Mucosa of rectum (tissue), 2 donors: ENCODE data around the gene FUT7.

Experiments used
- H3K27ac ChIP-seq, 2 donors: one replicate each; pipeline ENCODE4 v1.7.0; 2013; ENCODE audit warnings: inconsistent platforms in 2 of 2, low read depth in 2 of 2, low read length in 2 of 2
- H3K27me3 ChIP-seq, 2 donors: one replicate each; pipeline ENCODE4 v1.7.0; 2013; ENCODE audit warnings: low read length in 2 of 2; ENCODE audit not compliant: control insufficient read depth in 2 of 2, insufficient read depth in 2 of 2
- H3K36me3 ChIP-seq, 2 donors: one replicate each; pipeline ENCODE4 v1.7.0; 2013; ENCODE audit warnings: low read length in 2 of 2; ENCODE audit not compliant: control insufficient read depth in 2 of 2, insufficient read depth in 2 of 2
- H3K4me1 ChIP-seq, 2 donors: one replicate each; pipeline ENCODE4 v1.7.0; 2013; ENCODE audit warnings: low read length in 2 of 2, mild to moderate bottlenecking in 1 of 2; ENCODE audit not compliant: control insufficient read depth in 2 of 2, insufficient read depth in 2 of 2
- H3K4me3 ChIP-seq, 2 donors: one replicate each; pipeline ENCODE4 v1.7.0; 2013; ENCODE audit warnings: low read length in 2 of 2
- H3K9ac ChIP-seq, 2 donors: one replicate each; pipeline ENCODE4 v1.7.0; 2013; ENCODE audit warnings: low read length in 2 of 2, low read depth in 1 of 2, mild to moderate bottlenecking in 1 of 2
- H3K9me3 ChIP-seq, 2 donors: one replicate each; pipeline ENCODE4 v1.7.0; 2013; ENCODE audit warnings: low read length in 2 of 2; ENCODE audit not compliant: control insufficient read depth in 2 of 2
- donor health status: healthy.
- donor health status: Normal muscosa, but diverticular disease.

Gene FUT7

GRCh38 chr9:137056739-137057415 lies 25.0 kb upstream of the FUT7 start:
- H3K36me3 ChIP-seq: no peaks in the 10 kb centered on the region
- peaks cover 0 to 11% of the 10 kb centered on the region in 2 donors for H3K27me3 ChIP-seq
- H3K27ac ChIP-seq: no peak overlapping the region
- no peaks in the 10 kb centered on the region for H3K9me3 ChIP-seq
- peaks cover 42 to 43% of the 10 kb centered on the region in 2 donors for H3K4me1 ChIP-seq
- H3K9ac ChIP-seq: no peak overlapping the region
- peak overlapping the region in 1 of 2 donors; percentile 7 for H3K4me3 ChIP-seq

GRCh38 chr9:137055385-137056364 lies 23.8 kb upstream of the FUT7 start:
- Histone ChIP-seq H3K9ac (peak overlapping the region; percentile 65 to 69), H3K27ac (peak overlapping the region; percentile 82 to 86), H3K27me3 (peaks cover 0 to 11% of the 10 kb centered on the region in 2 donors), H3K36me3 (no peaks in the 10 kb centered on the region), H3K4me1 (peaks cover 42 to 43% of the 10 kb centered on the region in 2 donors), H3K4me3 (peak overlapping the region; percentile 48 to 61), H3K9me3 (no peaks in the 10 kb centered on the region)

- Histone ChIP-seq H3K4me3 (peak overlapping the region; percentile 59 to 61), H3K27ac (peak overlapping the region; percentile 82 to 86), H3K36me3 (no peaks in the 10 kb centered on the region), H3K9ac (peak overlapping the region; percentile 65 to 69), H3K4me1 (peaks cover 42 to 43% of the 10 kb centered on the region in 2 donors), H3K9me3 (no peaks in the 10 kb centered on the region), H3K27me3 (peaks cover 0 to 11% of the 10 kb centered on the region in 2 donors)
Observed at GRCh38 chr9:137054932-137055384, 23.1 kb upstream of the FUT7 start.

GRCh38 chr9:137053944-137054931 lies 22.4 kb upstream of the FUT7 start, which contains the start of gene ENTPD2:
TSS of gene ENTPD2 (minus strand) at chr9:137054061. CDS start at chr9:137053997, 64 bp downstream.
- Histone ChIP-seq H3K4me1 (peaks cover 42 to 43% of the 10 kb centered on the region in 2 donors), H3K27me3 (peaks cover 4 to 14% of the 10 kb centered on the region in 2 donors), H3K36me3 (no peaks in the 10 kb centered on the region), H3K27ac (peak within 1 kb of the TSS; percentile 82 to 86), H3K9me3 (no peaks in the 10 kb centered on the region), H3K9ac (peak within 1 kb of the TSS; percentile 65 to 69), H3K4me3 (peak within 1 kb of the TSS; percentile 59 to 61)

GRCh38 chr9:137052998-137053943 lies 21.4 kb upstream of the FUT7 start:
- H3K36me3 ChIP-seq: no peaks in the 10 kb centered on the region
- peak overlapping the region; percentile 24 to 53 for H3K9ac ChIP-seq
- H3K4me1 ChIP-seq: peaks cover 38 to 42% of the 10 kb centered on the region in 2 donors
- H3K4me3 ChIP-seq: peak overlapping the region; percentile 13 to 44
- H3K27ac ChIP-seq: peak overlapping the region in 1 of 2 donors; percentile 86
- no peaks in the 10 kb centered on the region for H3K9me3 ChIP-seq
- H3K27me3 ChIP-seq: peaks cover 6 to 17% of the 10 kb centered on the region in 2 donors

- Histone ChIP-seq H3K9me3 (no peaks in the 10 kb centered on the region), H3K27me3 (peaks cover 9 to 26% of the 10 kb centered on the region in 2 donors), H3K4me1 (peaks cover 29 to 33% of the 10 kb centered on the region in 2 donors), H3K9ac (no peak overlapping the region), H3K4me3 (no peak overlapping the region), H3K27ac (no peak overlapping the region), H3K36me3 (no peaks in the 10 kb centered on the region)
Observed at GRCh38 chr9:137052293-137052692, 20.4 kb upstream of the FUT7 start.

GRCh38 chr9:137051145-137051724 lies 19.3 kb upstream of the FUT7 start:
- Histone ChIP-seq H3K9me3 (no peaks in the 10 kb centered on the region), H3K4me3 (no peak overlapping the region), H3K4me1 (peaks cover 25 to 30% of the 10 kb centered on the region in 2 donors), H3K9ac (no peak overlapping the region), H3K36me3 (no peaks in the 10 kb centered on the region), H3K27me3 (peaks cover 11 to 28% of the 10 kb centered on the region in 2 donors), H3K27ac (no peak overlapping the region)

- H3K4me3 ChIP-seq: no peak overlapping the region
- peaks cover 11 to 28% of the 10 kb centered on the region in 2 donors for H3K27me3 ChIP-seq
- no peak overlapping the region for H3K27ac ChIP-seq
- peaks cover 22 to 28% of the 10 kb centered on the region in 2 donors for H3K4me1 ChIP-seq
- H3K36me3 ChIP-seq: no peaks in the 10 kb centered on the region
- no peaks in the 10 kb centered on the region for H3K9me3 ChIP-seq
- no peak overlapping the region for H3K9ac ChIP-seq
Observed at GRCh38 chr9:137050570-137050969, 18.7 kb upstream of the FUT7 start.
